SK-N-MC (cell line): ENCODE data around the gene PSMD5.

Experiments
- EZH2 ChIP-seq: fragments of 200-600 bp; sonication (generic); IDR thresholded peaks from one replicate; pipeline ENCODE4 v1.6.1; 2017; ENCODE audit warnings: antibody characterized with exemption
- FOXP2 ChIP-seq: optimal IDR thresholded peaks from 2 replicates; pipeline ENCODE3; 2011; ENCODE audit warnings: mild to moderate bottlenecking, moderate library complexity; ENCODE audit not compliant: insufficient read depth; ENCODE audit errors: extremely low read length, control extremely low read depth

DNA sequence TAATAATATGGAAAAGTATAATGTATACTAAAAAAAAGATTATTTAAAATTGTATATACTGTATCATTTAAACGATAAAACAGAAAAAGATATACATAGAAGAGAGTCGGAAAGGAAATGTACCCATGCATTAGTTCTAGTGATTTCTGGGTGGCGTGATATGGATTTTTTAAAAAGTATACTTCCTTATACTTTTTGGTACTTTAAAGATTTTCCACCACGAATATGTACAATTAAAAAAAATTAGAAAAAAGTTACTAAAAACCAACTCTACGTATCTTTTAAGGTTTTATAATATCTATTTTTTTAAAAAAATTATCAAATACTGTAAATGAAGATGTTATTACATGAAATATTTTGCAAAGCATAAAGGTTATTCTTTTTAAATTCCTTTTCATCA is 22.0 kb upstream of the PSMD5 start:
- TF ChIP-seq EZH2 (no peak), FOXP2 (no peak)
